ENCODE measurements around the gene PSMC6. TPM values are rescaled to one million over a fixed set of nuclear protein-coding genes. Genes with fewer than 3 reads are reported as not detected.

PSMC6 gene
- total and polyA plus RNA-seq, 2 of the 8 experiments (the other 6 are each of a cell fraction or from before 2014, with no cell fraction given): 45.1 to 107 TPM

DNA sequence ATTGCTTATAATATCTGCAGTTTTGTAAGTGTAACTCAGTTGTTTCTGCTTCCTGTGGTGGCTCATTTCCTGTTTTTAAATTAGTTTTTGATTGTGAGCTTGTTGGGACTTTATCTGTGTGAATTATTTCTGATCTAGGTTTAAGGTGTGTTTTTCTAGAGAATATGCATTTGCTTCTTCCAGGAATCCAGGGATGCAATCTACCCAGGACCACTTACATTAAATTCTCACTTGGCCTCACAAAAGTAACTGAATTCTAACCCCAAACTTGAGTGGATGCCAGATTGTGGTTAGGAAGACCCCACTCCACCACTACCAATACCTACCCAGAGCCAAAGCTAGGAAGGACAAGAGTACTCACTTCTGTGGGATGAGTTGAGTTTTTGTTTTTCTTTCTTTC, 34.9 kb downstream of the PSMC6 start:
- Histone ChIP-seq H3K36me3 (ENCODE audit: control insufficient read depth in 2 of 4, insufficient read depth in 4 of 4, low read length in 3 of 4) (peaks cover 0 to 11% (median 0%) of the 10 kb centered on the region in 4 experiments; a peak in 2 of 8 replicates), H3K9me3 (ENCODE audit: insufficient read depth in 2 of 2, low read depth in 1 of 2, low read length in 1 of 2) (no peaks in the 10 kb centered on the region), H3K4ac (replicated peaks; ENCODE audit: insufficient read length, low read depth, low read length) (no peak overlapping the region), H3K56ac (replicated peaks; ENCODE audit: insufficient read length, low read depth, low read length) (no peak overlapping the region), H3K27ac (ENCODE audit: low read depth, low read length) (no peak overlapping the region), H2BK5ac (ENCODE audit: low read depth, low read length) (no peak overlapping the region), H2BK12ac (ENCODE audit: low read depth, low read length) (no peak overlapping the region), H3K18ac (ENCODE audit: extremely low read depth, low read length) (no peak overlapping the region), H3K79me2 (ENCODE audit: control insufficient read depth in 1 of 2, insufficient read depth in 2 of 2, low read length in 2 of 2) (peaks cover 0 to 69% of the 10 kb centered on the region in 2 experiments; a peak in 3 of 4 replicates), H2AFZ (ENCODE audit: low read length) (no peak overlapping the region), H3K4me1 (replicated peaks in 1 of 4; ENCODE audit: control insufficient read depth in 3 of 4, insufficient read depth in 4 of 4, low read length in 3 of 4) (no peaks in the 10 kb centered on the region; a peak in 1 of 7 replicates), H3K27me3 (replicated peaks in 1 of 4; ENCODE audit: control insufficient read depth in 3 of 4, extremely low read depth in 1 of 4, insufficient read depth in 3 of 4, low read length in 3 of 4) (no peaks in the 10 kb centered on the region), H4K5ac (ENCODE audit: insufficient read length, low read depth, low read length) (no peak overlapping the region), H4K20me1 (replicated peaks in 1 of 2; ENCODE audit: control insufficient read depth in 1 of 2, insufficient read depth in 2 of 2, low read length in 2 of 2) (peaks cover 1 to 3% of the 10 kb centered on the region in 2 experiments), H3K14ac (ENCODE audit: insufficient read length) (no peak overlapping the region), H4K91ac (replicated peaks; ENCODE audit: insufficient read length, low read length) (no peak overlapping the region), H2BK120ac (replicated peaks; ENCODE audit: low read depth, low read length) (no peak overlapping the region), H2BK15ac (ENCODE audit: low read length) (no peak overlapping the region), H2AK5ac (ENCODE audit: low read depth, low read length) (no peak overlapping the region), H3K79me1 (ENCODE audit: low read depth, low read length) (no peaks in the 10 kb centered on the region), H3K23ac (ENCODE audit: insufficient read length) (no peak overlapping the region), H3K9ac (replicated peaks in 1 of 4; ENCODE audit: extremely low read depth in 1 of 4, low read depth in 3 of 4, low read length in 3 of 4) (no peak overlapping the region), H2BK20ac (ENCODE audit: low read length) (no peak overlapping the region), H3K4me2 (ENCODE audit: insufficient read depth in 1 of 2, low read depth in 2 of 2, low read length in 2 of 2) (no peak overlapping the region), H4K8ac (ENCODE audit: extremely low read depth, insufficient read depth, low read length) (no peak overlapping the region), H3K23me2 (ENCODE audit: low read depth, low read length) (no peaks in the 10 kb centered on the region), H3K4me3 (ENCODE audit: extremely low read depth in 1 of 4, insufficient read depth in 2 of 4, low read depth in 3 of 4, low read length in 4 of 4) (no peak overlapping the region)
- CTCF ChIA-PET (ENCODE audit: partially characterized antibody): interaction anchor here (0.7 to 1.4 kb wide), 4 partner anchors 13 to 426 kb away, joined by 3 read pairs; no protein-coding TSS in a partner anchor
- DNase-seq (ENCODE audit: low read depth in 1 of 2, low spot score in 2 of 2) (no peak), FAIRE-seq (no peak)
- POLR2A ChIA-PET (ENCODE audit: partially characterized antibody): interaction anchor here (0.6 to 1.5 kb wide), 5 partner anchors 8 to 62 kb away, joined by 3 to 4 read pairs (median 3); partner anchors contain the start of gene STYX
- TF ChIP-seq GABPA (IDR thresholded peaks at IDR 0.05; ENCODE audit: borderline replicate concordance, insufficient read depth, low read length) (no peak), BRCA1 (IDR thresholded peaks at IDR 0.05; ENCODE audit: low read depth, low read length) (no peak), RXRA (IDR thresholded peaks at IDR 0.05; ENCODE audit: insufficient read depth, low read depth, low read length) (no peak), HDAC6 (IDR thresholded peaks at IDR 0.05; ENCODE audit: low read depth, low read length) (no peak), RBBP5 (IDR thresholded peaks at IDR 0.05; ENCODE audit: borderline replicate concordance, low read depth, low read length) (no peak), TCF12 (IDR thresholded peaks at IDR 0.05; ENCODE audit: low read depth, low read length) (no peak), TBP (IDR thresholded peaks at IDR 0.05; ENCODE audit: low read depth, low read length) (no peak), SAP30 (IDR thresholded peaks at IDR 0.05; ENCODE audit: insufficient read depth, insufficient replicate concordance, low read length) (no peak), TAF1 (IDR thresholded peaks at IDR 0.05; ENCODE audit: low read depth, low read length) (no peak), CHD2 (IDR thresholded peaks at IDR 0.05; ENCODE audit: low read length) (no peak), NANOG (IDR thresholded peaks at IDR 0.05; ENCODE audit: insufficient read depth, low read depth, low read length, poor library complexity, severe bottlenecking) (no peak), SP2 (IDR thresholded peaks at IDR 0.05; ENCODE audit: low read length) (no peak), CREB1 (IDR thresholded peaks at IDR 0.05) (no peak), NRF1 (IDR thresholded peaks at IDR 0.05; ENCODE audit: low read depth, low read length) (no peak)
- TF ChIP-seq, protein P1, sequence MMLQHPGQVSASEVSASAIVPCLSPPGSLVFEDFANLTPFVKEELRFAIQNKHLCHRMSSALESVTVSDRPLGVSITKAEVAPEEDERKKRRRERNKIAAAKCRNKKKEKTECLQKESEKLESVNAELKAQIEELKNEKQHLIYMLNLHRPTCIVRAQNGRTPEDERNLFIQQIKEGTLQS (IDR thresholded peaks at IDR 0.05; ENCODE audit: insufficient read depth, low read depth, low read length): no peak

All from H1 (cell line).